ENCODE measurements around the gene DOCK2.

- TF ChIP-seq CTCF (IDR thresholded peaks at IDR 0.05) (no peak), POLR2A (IDR thresholded peaks at IDR 0.05) (no peak)
Measured at GRCh38 chr5:169717288-169717687, 80.2 kb downstream of the DOCK2 start.
